Jurkat, Clone E6-1 (cell line): ENCODE data around the gene GPR55.
A peak's percentile ranks its signal among the peaks of the same experiment; 100 is the strongest.

Experiments used
- DNase-seq: peaks from one replicate; pipeline ENCODE4 v3.0.0-alpha.2; 2011; ENCODE audit warnings: low read depth, low spot score
- H3K4me3 ChIP-seq: 2 replicates; pipeline ENCODE4 v1.5.1; 2011; ENCODE audit warnings: mild to moderate bottlenecking, low read length, control low read depth, moderate library complexity

The GPR55 gene

DNA sequence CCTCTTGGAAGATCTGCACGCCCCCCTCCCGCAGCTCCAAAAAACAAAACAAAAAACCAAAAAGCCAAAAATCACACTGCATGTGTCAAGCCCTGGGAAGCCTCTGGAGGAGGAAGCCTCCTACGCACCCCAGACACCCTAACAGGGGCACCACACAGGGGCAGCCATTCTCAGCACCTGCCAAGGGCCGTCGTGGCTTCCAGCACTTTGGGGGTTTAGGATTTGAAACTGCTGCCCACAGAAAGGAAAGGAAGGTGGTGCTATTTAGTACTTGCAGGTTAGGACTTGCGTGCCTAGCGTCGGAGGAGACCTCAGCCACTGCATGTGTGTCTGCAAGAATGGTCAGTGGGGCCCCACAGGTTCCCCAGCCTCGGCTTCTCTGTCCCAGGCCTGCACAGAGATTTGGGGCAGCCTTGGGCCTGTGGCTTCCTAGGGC lies 419 bp upstream of the GPR55 start:
- DNase-seq: no peak
- H3K4me3 ChIP-seq: no peak overlapping the region

DNA sequence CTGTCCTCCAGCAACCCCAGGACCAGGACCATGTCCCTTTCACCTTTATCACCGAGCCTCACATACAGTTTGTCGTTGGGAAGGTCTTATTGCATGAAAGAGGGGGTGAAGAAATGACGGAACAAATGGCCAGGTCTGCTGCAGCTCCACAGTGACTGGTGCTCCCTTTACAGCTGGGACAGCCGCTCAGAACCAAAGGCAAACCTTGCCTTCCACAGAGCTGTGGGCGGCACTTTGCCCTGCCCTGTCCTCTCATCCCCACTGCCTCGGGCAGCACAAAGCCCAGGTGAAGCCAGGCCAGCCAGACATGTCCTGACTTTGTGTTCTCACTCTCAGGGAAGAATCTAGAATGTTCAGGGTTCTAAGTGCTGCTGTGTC lies 961 bp downstream of the GPR55 start:
- DNase-seq: no peak
- no peak overlapping the region for H3K4me3 ChIP-seq

DNA sequence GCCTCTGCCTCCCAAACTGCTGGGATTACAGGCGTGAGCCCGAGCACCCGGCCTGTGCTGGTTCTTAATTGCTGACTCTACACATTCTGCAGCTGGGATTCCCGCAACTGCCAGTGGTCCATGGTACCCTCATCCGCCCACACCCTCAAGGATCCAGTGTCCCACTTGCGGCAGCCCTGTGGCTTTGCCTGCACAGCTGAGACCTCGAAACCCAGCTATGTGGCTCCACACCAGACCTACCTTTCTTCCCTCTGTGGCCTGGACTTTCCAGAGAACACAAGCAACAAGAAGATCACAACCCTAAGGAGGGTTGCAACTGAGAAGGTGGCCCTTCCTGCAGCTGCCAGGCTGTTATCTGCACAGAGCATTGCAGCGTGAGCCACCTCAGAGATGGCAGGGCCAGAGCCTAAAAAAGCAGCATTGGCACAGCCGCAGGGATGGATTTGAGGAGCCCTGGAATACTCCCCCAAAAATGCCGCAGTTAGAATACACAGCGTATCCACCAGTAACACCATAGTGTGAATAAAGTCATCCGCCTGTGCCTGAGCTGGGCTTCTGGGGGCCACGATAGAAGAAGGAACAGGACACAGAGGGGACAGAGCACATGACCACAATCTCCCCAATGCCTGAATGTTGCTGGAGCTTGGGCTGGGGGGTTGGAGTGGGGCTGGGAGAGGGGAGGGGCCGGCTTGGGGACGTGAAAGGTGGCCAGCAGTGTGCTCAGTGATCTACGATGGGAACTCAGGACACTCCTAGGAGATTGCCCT lies 1.9 kb downstream of the GPR55 start:
- peak; percentile 32 for DNase-seq
- H3K4me3 ChIP-seq: no peak overlapping the region

DNA sequence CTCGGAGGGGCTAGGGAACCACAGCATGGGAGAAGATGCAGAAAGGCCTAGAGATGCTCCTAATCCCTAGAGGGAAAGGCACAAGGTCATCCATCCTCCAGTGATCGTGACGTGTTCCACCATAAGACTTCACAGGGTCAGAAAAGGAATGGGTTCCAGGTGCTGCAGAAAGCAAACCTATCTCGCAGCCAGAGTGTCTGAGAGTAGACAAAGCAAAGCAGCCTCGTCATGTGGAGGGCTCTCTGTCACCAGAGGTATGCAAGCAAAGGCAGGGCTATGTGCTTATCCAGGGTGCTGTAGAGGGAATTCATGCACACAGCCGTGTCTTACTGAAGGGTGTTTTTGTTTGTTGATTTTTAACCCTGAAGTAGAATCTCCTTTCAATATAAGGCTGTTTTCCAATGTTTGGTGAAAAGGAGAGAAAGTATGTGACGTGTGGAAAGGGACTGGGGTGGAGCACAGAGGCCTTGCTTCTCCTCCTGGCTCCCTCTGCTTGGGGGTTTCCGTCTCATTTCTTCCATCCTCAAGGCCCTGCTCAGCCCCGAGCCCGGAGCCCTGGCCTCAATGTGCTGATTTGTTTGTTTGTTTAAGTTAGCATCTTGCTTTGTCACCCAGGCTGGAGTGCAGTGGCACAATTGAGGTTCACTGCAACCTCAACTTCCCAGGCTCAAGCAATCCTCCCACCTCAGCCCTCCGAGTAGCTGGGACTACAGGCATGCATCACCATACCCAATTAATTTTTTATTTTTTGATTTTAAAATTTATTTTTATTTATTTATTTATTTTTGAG lies 3.0 kb downstream of the GPR55 start:
- no peak for DNase-seq
- H3K4me3 ChIP-seq: no peak overlapping the region

DNA sequence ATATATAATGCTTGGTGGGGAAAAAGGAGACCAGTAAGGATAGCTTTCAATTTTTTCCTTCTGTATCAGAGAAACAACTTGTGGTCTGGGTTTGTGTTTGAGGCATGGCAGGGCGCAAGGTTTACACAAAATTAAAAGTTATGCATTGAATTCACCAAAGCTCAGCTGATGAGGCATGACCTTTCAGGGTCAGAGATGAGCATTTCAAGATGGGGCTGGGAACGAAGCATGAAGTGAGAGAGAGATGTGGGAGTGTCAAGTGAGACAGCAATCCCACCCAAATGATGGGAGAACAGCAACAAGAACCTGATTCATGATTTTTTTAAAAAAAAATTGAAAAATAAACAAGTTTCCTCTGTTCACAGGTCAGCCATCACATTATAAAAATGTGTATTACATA lies 4.9 kb downstream of the GPR55 start:
- no peak for DNase-seq
- no peak overlapping the region for H3K4me3 ChIP-seq

DNA sequence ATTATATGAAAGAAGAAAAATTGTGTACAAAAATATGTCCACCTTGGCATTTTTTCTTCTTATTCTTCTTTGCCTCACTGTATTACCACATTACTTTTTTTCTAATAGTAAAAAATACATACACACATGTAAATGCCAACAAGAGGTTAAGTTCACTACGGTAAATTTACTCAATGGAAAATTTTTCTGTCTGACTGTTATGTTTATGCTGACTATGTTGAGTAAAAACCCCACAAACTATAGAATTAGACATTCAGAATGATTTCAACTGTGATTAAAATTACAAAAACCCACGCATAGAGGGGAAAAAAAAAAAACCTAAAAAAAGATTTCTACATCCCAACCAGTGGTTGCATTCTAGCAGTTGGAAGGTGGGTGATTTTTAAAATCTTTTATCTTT lies 5.4 kb downstream of the GPR55 start:
- DNase-seq: no peak
- no peak overlapping the region for H3K4me3 ChIP-seq

DNA sequence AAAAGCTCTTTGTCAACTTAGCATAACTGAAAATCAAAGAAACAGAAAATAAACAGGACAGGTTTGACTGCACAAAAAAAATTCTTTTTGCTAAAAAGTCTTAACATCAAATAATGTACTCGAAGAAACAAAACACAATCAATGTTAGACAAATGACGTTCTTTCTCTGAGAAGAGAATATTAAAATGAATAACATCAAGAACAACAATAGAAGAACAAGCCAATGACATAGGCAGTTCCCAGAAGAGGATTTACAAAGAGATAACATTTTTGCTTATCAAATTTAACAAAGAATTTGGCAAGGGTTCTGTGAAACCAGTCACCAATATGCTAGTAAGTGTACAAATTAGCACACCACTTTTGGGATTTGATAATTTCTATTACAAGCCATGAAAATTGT lies 5.8 kb downstream of the GPR55 start:
- no peak for DNase-seq
- H3K4me3 ChIP-seq: no peak overlapping the region

DNA sequence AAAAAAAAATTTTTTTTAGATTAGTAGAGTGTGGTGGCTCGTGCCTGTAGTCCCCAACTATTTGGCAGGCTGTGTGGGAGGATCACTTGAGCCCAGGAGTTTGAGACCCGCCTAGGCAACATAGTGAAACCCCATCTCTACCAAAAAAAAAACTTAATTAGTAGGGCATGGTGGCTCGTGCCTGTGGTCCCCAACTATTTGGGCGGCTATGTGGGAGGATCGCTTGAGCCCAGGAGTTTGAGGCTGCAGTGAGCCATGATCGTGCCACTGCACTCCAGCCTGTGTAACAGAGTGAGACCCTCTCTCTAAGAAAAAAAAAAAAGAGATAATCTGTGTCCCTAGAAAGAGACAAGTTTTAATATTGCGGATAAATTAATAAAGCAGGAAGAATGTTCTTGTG lies 8.8 kb downstream of the GPR55 start:
- no peak overlapping the region for H3K4me3 ChIP-seq
- no peak for DNase-seq

DNA sequence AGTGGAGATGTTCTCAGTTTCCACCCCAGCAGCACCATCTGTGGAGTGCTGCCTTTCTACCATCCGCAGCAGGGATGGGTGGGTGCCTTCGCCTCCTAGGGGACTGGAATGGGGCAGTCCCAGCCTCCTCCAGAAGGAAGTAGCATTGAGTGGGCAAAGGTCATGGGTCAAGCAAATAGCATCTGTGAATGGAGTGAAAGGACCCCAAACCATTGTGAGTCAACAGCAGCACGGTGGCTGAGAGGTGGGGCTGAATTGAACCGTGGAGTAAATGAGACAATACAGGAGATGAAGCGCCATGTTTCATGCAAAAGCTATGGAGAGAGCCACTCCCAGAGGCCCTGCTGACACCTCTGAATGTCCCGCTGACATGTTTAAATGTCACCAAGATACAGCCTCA lies 9.7 kb downstream of the GPR55 start:
- no peak for DNase-seq
- no peak overlapping the region for H3K4me3 ChIP-seq

DNA sequence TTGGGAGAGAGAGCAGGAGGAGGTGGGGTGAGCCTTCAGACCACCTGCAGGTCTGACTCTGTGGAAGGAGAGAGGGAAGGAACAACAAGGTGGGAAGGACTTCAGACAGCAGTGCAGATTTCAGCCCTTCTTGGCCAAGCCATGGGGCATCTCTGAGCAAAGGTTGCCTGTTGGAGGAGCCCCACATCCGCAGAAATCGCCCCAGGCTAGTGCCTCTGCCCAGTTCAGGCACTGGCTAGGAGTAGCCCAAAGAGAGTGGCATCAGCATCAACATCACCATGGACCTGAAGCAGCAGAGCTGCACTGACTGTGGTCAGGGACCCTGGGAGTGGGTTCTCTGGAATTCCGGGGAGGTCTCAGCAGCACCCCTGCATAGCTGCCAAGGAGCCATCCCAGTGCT lies 10.2 kb downstream of the GPR55 start:
- no peak overlapping the region for H3K4me3 ChIP-seq
- no peak for DNase-seq

DNA sequence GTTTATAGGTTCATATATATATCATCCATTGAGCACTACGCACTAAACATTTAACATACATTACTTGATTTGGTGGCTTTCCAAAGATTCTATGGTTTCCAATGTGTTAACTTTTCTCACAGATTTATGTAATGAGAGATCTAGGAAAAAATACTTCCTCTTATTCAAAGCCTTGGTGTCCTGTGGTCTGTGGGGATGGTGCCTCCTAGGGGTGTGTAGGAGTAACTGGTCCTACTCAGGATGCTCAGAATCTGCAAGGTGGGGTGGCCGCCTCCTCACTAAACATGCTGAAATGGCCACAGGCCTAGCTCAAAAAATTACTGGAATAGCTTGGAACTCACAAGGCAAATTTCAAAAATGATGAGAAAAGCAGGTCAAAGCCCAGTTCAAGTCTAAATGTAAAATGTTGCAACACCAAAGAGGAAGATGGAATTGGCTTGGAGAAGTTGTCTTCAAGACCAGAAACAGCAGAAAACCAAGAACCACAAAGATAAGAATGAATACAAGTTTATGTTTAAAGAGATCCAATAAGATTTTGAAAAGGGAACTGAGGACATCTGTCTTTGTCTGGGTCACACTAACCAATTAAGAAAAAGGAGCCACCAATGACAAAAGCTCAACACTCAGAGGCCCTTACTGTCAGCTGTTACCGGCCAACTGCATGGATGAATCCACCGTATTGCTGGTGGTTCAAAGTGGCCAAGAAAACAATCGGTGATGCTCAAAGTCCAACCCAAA lies 11.5 kb downstream of the GPR55 start:
- H3K4me3 ChIP-seq: no peak overlapping the region
- DNase-seq: peak; percentile 56

DNA sequence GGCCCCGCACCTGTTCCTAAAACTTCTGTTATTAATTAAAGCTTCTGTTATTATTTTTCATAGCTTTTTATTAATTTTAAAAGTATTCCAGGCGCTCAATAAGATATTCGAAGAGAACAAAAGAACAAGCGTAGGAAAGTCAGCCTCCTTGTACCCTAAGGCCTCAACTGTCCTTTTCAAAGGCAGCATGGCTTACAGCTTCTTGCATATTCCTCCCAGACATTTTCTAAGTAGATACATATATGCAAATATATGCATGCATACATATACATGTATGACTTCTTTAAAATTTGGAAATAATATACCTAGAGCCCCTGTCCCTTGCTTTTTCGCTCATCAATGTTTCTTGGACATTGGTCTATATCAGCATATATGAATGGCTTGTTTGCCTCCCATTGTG lies 12.3 kb downstream of the GPR55 start:
- no peak overlapping the region for H3K4me3 ChIP-seq
- DNase-seq: no peak

DNA sequence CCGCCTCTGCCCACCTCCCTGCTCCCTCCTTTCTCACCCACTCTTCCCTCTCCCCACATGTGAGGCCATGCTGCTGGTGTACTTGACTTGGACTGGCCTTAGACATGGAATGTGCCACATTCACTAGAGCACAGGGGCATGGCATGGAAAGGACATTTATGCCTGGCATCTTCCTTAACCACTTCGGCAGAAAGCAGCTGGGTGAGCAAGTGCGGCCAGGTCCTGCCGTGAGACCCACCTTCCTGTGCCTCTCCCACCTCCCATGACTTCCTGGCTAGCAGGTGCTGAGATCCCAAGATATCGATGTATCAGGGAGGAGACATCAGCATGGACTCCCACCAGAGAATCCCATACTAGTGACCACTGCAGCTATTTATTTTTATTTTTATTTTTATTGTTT lies 13.0 kb downstream of the GPR55 start:
- H3K4me3 ChIP-seq: no peak overlapping the region
- no peak for DNase-seq

DNA sequence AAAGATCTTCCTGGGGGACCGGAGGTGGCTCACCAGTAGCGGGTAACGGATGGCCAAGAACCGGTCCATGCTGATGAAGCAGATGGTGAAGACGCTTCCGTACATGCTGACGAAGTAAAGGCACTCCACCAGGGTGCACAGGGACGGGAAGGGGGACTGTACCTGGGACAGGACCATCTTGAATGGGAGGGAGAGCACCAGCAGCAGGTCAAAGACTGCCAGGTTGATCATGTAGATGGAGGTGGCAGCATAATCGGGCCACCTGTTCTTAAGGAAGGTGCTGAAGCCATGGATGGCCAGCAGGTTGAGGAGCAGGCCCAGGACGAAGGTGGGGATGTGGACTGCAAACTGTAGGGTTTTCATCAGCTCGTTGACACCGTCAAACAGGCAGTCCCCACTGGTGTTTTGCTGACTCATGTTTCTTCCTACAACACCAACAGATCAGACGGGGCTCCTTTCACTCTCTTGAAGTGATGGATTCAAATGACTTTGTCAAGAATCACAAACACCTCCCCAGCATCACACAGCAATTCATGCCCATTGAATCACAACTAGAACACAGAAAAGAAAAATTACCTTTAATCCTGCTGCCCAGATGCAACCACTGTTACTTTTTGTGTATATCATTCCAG lies 14.4 kb downstream of the GPR55 start:
- DNase-seq: no peak
- H3K4me3 ChIP-seq: no peak overlapping the region

DNA sequence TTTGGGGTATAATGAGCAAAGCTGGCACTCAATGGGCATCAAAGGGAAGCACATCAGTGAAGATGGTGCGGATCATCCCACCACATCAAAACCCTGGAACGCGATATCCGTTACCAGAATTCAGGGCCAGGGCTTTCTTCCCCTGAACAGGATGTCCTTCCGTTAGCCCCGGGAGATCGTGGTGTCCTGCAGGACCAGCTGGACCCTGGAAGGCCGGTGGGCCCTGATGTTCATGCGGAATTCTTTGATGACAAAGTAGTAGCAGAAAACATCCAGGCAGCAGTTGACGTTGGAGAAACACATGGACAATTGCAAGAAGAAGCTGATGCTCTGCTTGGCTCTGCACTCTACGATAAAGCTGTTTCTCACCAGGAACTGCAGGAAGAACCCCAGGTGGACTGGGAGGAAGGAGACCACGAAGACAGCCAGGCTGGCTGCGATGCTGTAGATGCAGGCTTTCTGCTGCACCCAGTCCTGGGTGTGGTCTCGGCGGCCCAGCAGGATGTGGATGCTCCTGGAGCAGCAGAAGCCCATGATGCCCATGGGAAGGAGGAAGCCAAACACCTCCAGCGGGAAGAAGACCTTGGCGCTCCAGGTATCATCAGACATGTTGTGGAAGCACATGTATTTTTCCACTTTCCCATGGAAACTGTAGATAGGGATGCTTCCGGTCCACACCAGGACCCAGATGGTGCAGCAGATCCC lies 15.0 kb downstream of the GPR55 start:
- no peak for DNase-seq
- H3K4me3 ChIP-seq: no peak overlapping the region

DNA sequence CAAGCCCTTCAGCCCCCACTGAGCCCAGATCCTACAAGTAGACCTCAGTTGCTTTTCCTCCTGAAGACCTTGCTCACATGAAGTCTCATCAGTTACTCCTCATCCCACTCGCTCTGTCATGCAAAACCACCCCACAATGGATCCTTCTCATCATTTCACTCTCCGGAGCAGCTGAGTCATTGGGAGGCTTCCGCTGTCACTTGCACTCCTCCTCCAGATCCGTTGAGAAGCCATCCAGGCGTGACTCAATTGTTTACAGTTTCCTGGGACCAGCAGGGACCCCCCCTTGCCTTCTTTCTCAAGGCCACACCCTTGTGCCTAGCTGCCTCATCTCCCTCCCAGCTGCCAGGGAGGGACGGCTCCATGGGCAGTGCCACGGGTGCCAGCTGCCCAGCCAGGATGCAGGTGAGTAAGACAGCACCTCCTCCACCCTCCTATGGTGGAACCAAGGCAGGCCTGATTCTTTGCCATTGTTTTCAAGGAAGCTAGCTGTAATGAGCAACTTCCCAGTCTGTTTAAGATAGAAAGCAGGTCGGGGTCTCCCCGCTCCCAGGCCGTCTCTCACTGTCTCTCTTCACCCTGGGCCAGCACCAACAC lies 16.3 kb downstream of the GPR55 start:
- no peak for DNase-seq
- no peak overlapping the region for H3K4me3 ChIP-seq

DNA sequence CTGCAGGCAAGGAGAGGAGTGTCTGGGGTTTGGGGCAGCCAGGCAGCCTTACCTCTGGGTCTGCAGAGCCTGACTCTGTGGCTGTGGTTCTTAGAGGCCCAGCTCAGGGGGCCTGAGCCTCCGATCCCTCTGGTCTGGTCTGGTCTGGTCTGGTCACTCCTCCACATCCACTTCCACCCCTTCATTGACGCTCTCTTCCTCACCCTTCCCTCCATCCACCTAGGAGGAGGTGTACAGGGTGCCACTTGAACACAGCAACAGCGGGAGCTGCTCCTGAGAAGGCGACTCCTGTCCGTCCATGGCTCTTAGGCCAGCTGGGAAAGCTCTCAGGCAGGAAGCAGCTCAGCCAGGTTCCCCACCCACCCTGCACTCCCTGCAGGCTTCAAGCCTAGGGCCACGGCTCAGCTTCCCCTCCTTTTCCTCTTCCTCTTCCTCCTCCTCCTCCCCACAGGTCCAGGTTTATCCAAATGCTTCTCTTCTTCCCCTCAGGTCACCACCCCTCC lies 16.9 kb downstream of the GPR55 start:
- no peak for DNase-seq
- no peak overlapping the region for H3K4me3 ChIP-seq

DNA sequence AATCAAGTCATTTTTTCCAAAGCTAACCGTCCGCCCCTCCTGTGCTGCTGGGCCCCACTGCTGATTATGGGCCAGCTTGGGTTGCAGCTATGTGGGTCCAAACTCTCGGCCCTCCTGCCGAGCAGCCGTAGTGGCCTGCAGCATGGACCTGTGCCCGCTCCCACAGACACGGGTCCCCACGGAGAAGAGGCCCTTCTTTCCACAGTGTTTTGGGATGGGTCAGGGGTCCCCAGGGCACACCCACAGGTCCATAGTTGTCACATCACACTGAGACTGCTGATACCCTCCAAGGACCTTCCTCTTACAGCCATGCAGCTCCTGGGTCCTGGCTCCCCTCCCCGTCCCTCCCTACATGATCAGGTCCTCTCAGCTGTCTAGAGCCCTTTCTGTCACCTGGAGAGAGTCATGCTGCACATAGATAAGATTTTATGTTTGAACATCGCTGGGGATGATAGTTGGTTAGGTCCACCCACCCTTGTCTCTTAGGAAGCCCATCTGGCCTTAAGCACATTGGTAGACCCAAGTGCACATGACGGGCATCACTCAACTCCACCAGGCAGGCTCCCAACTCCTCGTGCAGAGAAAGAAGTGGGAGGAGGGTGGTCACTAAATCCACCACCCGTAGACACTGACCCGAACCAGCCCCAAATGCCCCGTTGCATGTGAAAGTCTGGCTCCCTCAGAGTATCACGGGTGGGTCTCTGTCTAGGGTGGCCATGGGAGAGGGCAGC lies 17.5 kb downstream of the GPR55 start:
- no peak for DNase-seq
- no peak overlapping the region for H3K4me3 ChIP-seq
